ENCODE measurements around the gene SELENOW. TPM values are rescaled to one million over a fixed set of nuclear protein-coding genes. Genes with fewer than 3 reads are reported as not detected.

SELENOW gene
- total and polyA plus RNA-seq, 4 donors, result 28.2 to 102 (median 67.4) TPM

DNA sequence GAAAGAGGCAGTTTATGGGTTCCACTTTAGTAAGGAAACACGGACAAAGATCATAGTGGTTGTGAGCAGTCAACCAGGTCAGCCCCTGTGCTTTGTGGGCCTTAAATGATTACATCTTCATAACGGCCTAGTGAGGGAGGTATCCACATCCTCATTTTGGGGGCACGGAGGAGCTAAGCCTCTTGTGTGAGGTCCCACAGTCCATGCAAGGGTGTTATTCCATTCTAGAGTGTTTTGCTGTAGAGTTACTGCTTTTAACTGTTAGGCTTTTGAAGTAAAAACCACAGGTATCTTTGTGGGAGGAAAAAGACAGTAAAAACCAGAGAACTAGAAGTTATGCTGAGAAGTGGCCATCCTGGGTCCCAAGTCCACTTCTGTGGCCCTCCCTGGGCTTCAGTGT, 29.2 kb upstream of the SELENOW start:
- H3K4me3 ChIP-seq (ENCODE audit: low read depth in 1 of 3, low read length in 3 of 3), result no peak overlapping the region
- H3K27me3 ChIP-seq (ENCODE audit: control insufficient read depth in 4 of 4, insufficient read depth in 4 of 4, low read length in 3 of 4), result no peaks in the 10 kb centered on the region
- 87% methylated on average over 3 of the region's 3 CpGs for WGBS
- peaks cover 2 to 11% (median 7%) of the 10 kb centered on the region in 4 donors for H3K4me1 ChIP-seq (ENCODE audit: control insufficient read depth in 4 of 4, insufficient read depth in 4 of 4, low read length in 3 of 4)
- H3K9ac ChIP-seq (ENCODE audit: low read depth in 1 of 2, low read length in 2 of 2), result no peak overlapping the region
- TF ChIP-seq RXRA (IDR thresholded peaks at IDR 0.05) (no peak), JUND (IDR thresholded peaks at IDR 0.05) (no peak)
- TF ChIP-seq, protein P1, sequence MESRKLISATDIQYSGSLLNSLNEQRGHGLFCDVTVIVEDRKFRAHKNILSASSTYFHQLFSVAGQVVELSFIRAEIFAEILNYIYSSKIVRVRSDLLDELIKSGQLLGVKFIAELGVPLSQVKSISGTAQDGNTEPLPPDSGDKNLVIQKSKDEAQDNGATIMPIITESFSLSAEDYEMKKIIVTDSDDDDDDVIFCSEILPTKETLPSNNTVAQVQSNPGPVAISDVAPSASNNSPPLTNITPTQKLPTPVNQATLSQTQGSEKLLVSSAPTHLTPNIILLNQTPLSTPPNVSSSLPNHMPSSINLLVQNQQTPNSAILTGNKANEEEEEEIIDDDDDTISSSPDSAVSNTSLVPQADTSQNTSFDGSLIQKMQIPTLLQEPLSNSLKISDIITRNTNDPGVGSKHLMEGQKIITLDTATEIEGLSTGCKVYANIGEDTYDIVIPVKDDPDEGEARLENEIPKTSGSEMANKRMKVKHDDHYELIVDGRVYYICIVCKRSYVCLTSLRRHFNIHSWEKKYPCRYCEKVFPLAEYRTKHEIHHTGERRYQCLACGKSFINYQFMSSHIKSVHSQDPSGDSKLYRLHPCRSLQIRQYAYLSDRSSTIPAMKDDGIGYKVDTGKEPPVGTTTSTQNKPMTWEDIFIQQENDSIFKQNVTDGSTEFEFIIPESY (IDR thresholded peaks at IDR 0.05), result no peak
- peaks cover 26 to 55% (median 37%) of the 10 kb centered on the region in 4 donors for H3K36me3 ChIP-seq (ENCODE audit: control insufficient read depth in 4 of 4, insufficient read depth in 3 of 4, low read depth in 1 of 4, low read length in 3 of 4)
- no peaks in the 10 kb centered on the region for H3K9me3 ChIP-seq (ENCODE audit: control insufficient read depth in 4 of 4, low read length in 3 of 4)
- DNase-seq (ENCODE audit: low spot score), result no peak
- no peak overlapping the region for H3K27ac ChIP-seq (ENCODE audit: low read depth in 1 of 2, low read length in 2 of 2)

DNA sequence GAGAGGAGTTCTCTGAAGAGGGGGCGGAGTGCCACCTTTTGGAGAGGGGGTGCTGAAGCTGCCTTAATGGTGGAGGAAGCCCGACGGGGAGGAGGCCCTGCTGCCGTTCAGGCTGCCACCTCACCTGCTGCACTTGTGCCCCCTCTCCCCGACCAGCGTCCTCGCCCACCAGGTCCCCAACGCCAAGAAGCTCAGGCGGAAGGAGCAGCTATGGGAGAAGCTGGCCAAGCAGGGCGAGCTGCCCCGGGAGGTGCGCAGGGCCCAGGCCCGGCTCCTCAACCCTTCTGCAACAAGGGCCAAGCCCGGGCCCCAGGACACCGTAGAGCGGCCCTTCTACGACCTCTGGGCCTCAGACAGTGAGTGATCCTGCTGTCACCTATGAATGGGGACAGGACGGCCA, 27.8 kb upstream of the SELENOW start:
- Histone ChIP-seq H3K4me1 (ENCODE audit: control insufficient read depth in 4 of 4, insufficient read depth in 4 of 4, low read length in 3 of 4) (peaks cover 2 to 14% (median 9%) of the 10 kb centered on the region in 4 donors), H3K4me3 (ENCODE audit: low read depth in 1 of 3, low read length in 3 of 3) (no peak overlapping the region), H3K27ac (ENCODE audit: low read depth in 1 of 2, low read length in 2 of 2) (no peak overlapping the region), H3K9ac (ENCODE audit: low read depth in 1 of 2, low read length in 2 of 2) (no peak overlapping the region), H3K27me3 (ENCODE audit: control insufficient read depth in 4 of 4, insufficient read depth in 4 of 4, low read length in 3 of 4) (no peaks in the 10 kb centered on the region), H3K9me3 (ENCODE audit: control insufficient read depth in 4 of 4, low read length in 3 of 4) (no peaks in the 10 kb centered on the region), H3K36me3 (ENCODE audit: control insufficient read depth in 4 of 4, insufficient read depth in 3 of 4, low read depth in 1 of 4, low read length in 3 of 4) (peaks cover 34 to 65% (median 39%) of the 10 kb centered on the region in 4 donors)
- WGBS, result 95% methylated on average over 18 of the region's 18 CpGs
- no peak for DNase-seq (ENCODE audit: low spot score)
- TF ChIP-seq, protein P2, sequence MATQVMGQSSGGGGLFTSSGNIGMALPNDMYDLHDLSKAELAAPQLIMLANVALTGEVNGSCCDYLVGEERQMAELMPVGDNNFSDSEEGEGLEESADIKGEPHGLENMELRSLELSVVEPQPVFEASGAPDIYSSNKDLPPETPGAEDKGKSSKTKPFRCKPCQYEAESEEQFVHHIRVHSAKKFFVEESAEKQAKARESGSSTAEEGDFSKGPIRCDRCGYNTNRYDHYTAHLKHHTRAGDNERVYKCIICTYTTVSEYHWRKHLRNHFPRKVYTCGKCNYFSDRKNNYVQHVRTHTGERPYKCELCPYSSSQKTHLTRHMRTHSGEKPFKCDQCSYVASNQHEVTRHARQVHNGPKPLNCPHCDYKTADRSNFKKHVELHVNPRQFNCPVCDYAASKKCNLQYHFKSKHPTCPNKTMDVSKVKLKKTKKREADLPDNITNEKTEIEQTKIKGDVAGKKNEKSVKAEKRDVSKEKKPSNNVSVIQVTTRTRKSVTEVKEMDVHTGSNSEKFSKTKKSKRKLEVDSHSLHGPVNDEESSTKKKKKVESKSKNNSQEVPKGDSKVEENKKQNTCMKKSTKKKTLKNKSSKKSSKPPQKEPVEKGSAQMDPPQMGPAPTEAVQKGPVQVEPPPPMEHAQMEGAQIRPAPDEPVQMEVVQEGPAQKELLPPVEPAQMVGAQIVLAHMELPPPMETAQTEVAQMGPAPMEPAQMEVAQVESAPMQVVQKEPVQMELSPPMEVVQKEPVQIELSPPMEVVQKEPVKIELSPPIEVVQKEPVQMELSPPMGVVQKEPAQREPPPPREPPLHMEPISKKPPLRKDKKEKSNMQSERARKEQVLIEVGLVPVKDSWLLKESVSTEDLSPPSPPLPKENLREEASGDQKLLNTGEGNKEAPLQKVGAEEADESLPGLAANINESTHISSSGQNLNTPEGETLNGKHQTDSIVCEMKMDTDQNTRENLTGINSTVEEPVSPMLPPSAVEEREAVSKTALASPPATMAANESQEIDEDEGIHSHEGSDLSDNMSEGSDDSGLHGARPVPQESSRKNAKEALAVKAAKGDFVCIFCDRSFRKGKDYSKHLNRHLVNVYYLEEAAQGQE (IDR thresholded peaks at IDR 0.05), result no peak
- no peak for TF ChIP-seq SP1 (IDR thresholded peaks at IDR 0.05)
- TF ChIP-seq, protein P3, sequence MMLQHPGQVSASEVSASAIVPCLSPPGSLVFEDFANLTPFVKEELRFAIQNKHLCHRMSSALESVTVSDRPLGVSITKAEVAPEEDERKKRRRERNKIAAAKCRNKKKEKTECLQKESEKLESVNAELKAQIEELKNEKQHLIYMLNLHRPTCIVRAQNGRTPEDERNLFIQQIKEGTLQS (IDR thresholded peaks at IDR 0.05), result no peak
- TF ChIP-seq, protein P4, sequence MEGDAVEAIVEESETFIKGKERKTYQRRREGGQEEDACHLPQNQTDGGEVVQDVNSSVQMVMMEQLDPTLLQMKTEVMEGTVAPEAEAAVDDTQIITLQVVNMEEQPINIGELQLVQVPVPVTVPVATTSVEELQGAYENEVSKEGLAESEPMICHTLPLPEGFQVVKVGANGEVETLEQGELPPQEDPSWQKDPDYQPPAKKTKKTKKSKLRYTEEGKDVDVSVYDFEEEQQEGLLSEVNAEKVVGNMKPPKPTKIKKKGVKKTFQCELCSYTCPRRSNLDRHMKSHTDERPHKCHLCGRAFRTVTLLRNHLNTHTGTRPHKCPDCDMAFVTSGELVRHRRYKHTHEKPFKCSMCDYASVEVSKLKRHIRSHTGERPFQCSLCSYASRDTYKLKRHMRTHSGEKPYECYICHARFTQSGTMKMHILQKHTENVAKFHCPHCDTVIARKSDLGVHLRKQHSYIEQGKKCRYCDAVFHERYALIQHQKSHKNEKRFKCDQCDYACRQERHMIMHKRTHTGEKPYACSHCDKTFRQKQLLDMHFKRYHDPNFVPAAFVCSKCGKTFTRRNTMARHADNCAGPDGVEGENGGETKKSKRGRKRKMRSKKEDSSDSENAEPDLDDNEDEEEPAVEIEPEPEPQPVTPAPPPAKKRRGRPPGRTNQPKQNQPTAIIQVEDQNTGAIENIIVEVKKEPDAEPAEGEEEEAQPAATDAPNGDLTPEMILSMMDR (IDR thresholded peaks at IDR 0.05; ENCODE audit: low read depth, low read length, missing input control), result no peak
- TF ChIP-seq GABPA (IDR thresholded peaks at IDR 0.05 in 1 of 2, conservative IDR thresholded peaks at IDR 0.05 in 1 of 2), result no peak
